H1 (cell line): ENCODE results near the gene CNIH1. TPM values are rescaled to one million over a fixed set of nuclear protein-coding genes. Genes with fewer than 3 reads are reported as not detected.

ENCODE experiments used
- CTCF ChIA-PET: fragments of 300-600 bp; sonication (Branson Sonifier 250); formaldehyde crosslinking; loops from one replicate; lab custom pipeline; 2021; ENCODE audit not compliant: partially characterized antibody; lab: Charles Lee
- POLR2A ChIA-PET: fragments of 300-600 bp; sonication (Branson Sonifier 250); formaldehyde crosslinking; loops from one replicate; lab custom pipeline; 2021; ENCODE audit warnings: inconsistent platforms; ENCODE audit not compliant: partially characterized antibody; lab: Charles Lee
- DNase-seq, 2 experiments: peaks; one replicate each; pipeline versions ENCODE4 v3.0.0 to v3.0.0-alpha.2; 2010 to 2022; ENCODE audit warnings: low spot score in 2 of 2, low read depth in 1 of 2, mixed read lengths in 1 of 2
- FAIRE-seq: peaks from 2 replicates; lab custom pipeline; 2011; peaks lifted over from hg19 to GRCh38; lab: Jason Lieb, UNC
- H2AFZ ChIP-seq: 2 replicates; pipeline ENCODE4 v1.8.1; 2012; ENCODE audit warnings: low read length, inconsistent platforms
- H2AK5ac ChIP-seq: 2 replicates; pipeline ENCODE4 v1.6.1; 2013; ENCODE audit warnings: low read depth, low read length
- H2BK120ac ChIP-seq: replicated peaks from 2 replicates; pipeline ENCODE3; 2013; ENCODE audit warnings: low read depth, low read length, inconsistent platforms
- H2BK12ac ChIP-seq: 2 replicates; pipeline ENCODE4 v1.6.1; 2013; ENCODE audit warnings: low read depth, low read length
- H2BK15ac ChIP-seq: 2 replicates; pipeline ENCODE4 v1.6.1; 2013; ENCODE audit warnings: low read length
- H2BK20ac ChIP-seq: 2 replicates; pipeline ENCODE4 v1.6.1; 2013; ENCODE audit warnings: low read length
- H2BK5ac ChIP-seq: 2 replicates; pipeline ENCODE4 v1.6.1; 2013; ENCODE audit warnings: low read depth, low read length
- H3K14ac ChIP-seq: 2 replicates; pipeline ENCODE4 v1.6.1; 2013; ENCODE audit warnings: inconsistent platforms; ENCODE audit not compliant: insufficient read length
- H3K18ac ChIP-seq: 2 replicates; pipeline ENCODE4 v1.6.1; 2013; ENCODE audit warnings: low read length; ENCODE audit errors: extremely low read depth
- H3K23ac ChIP-seq: 2 replicates; pipeline ENCODE4 v1.6.1; 2013; ENCODE audit warnings: inconsistent platforms; ENCODE audit not compliant: insufficient read length
- H3K23me2 ChIP-seq: 2 replicates; pipeline ENCODE4 v1.6.1; 2013; ENCODE audit warnings: low read depth, low read length
- H3K27ac ChIP-seq: 2 replicates; pipeline ENCODE4 v1.6.1; 2011; ENCODE audit warnings: low read depth, low read length, inconsistent platforms
- H3K27me3 ChIP-seq, 4 experiments: replicated peaks in 1 of 4; 1 replicate in 1 of 4; 2 replicates in 3 of 4; pipeline versions ENCODE4 v1.6.1 to v1.8.1; 2011 to 2013; ENCODE audit warnings: low read length in 3 of 4, mild to moderate bottlenecking in 3 of 4, inconsistent platforms in 2 of 4, mixed read lengths in 2 of 4, moderate library complexity in 1 of 4; ENCODE audit not compliant: control insufficient read depth in 3 of 4, insufficient read depth in 3 of 4; ENCODE audit errors: extremely low read depth in 1 of 4
- H3K36me3 ChIP-seq, 4 experiments: 2 replicates each; pipeline versions ENCODE4 v1.6.1 to v1.8.1; 2011 to 2013; ENCODE audit warnings: mild to moderate bottlenecking in 4 of 4, low read length in 3 of 4, moderate library complexity in 2 of 4, control low read depth in 1 of 4, inconsistent platforms in 1 of 4; ENCODE audit not compliant: insufficient read depth in 4 of 4, control insufficient read depth in 2 of 4
- H3K4ac ChIP-seq: replicated peaks from 2 replicates; pipeline ENCODE3; 2013; ENCODE audit warnings: low read length, low read depth, mixed read lengths, inconsistent platforms; ENCODE audit not compliant: insufficient read length
- H3K4me1 ChIP-seq, 4 experiments: replicated peaks in 1 of 4; 1 replicate in 1 of 4; 2 replicates in 3 of 4; pipeline versions ENCODE4 v1.6.1 to v1.8.1; 2011 to 2013; ENCODE audit warnings: low read length in 3 of 4, inconsistent platforms in 2 of 4, mixed read lengths in 1 of 4; ENCODE audit not compliant: insufficient read depth in 4 of 4, control insufficient read depth in 3 of 4
- H3K4me2 ChIP-seq, 2 experiments: 2 replicates each; pipeline versions ENCODE4 v1.6.1 to v1.8.1; 2011 to 2013; ENCODE audit warnings: low read depth in 2 of 2, low read length in 2 of 2, control low read depth in 1 of 2, inconsistent platforms in 1 of 2, mild to moderate bottlenecking in 1 of 2; ENCODE audit not compliant: insufficient read depth in 1 of 2
- H3K4me3 ChIP-seq, 4 experiments: fragments of 200-600, 300-600 bp in 1 of 4; sonication (generic), shearing (Covaris generic), sonication (Bioruptor Twin) in 1 of 4; 2 replicates each; pipeline versions ENCODE4 v1.5.1 to v1.8.1; 2011 to 2016; ENCODE audit warnings: low read length in 4 of 4, low read depth in 3 of 4, control low read depth in 2 of 4, inconsistent platforms in 2 of 4, mild to moderate bottlenecking in 2 of 4, mixed read lengths in 1 of 4, moderate library complexity in 1 of 4; ENCODE audit not compliant: insufficient read depth in 2 of 4; ENCODE audit errors: extremely low read depth in 1 of 4
- H3K56ac ChIP-seq: replicated peaks from 2 replicates; pipeline ENCODE3; 2013; ENCODE audit warnings: low read depth, mild to moderate bottlenecking, mixed read lengths, low read length, inconsistent platforms; ENCODE audit not compliant: insufficient read length
- H3K79me1 ChIP-seq: 2 replicates; pipeline ENCODE4 v1.6.1; 2013; ENCODE audit warnings: low read depth, low read length, control low read depth
- H3K79me2 ChIP-seq, 2 experiments: 2 replicates each; pipeline versions ENCODE4 v1.6.1 to v1.8.1; 2012 to 2013; ENCODE audit warnings: low read length in 2 of 2, mild to moderate bottlenecking in 2 of 2, inconsistent platforms in 1 of 2; ENCODE audit not compliant: insufficient read depth in 2 of 2, control insufficient read depth in 1 of 2
- H3K9ac ChIP-seq, 4 experiments: replicated peaks in 1 of 4; 1 replicate in 1 of 4; 2 replicates in 3 of 4; pipeline versions ENCODE4 v1.6.1 to v1.8.1; 2011 to 2013; ENCODE audit warnings: low read depth in 3 of 4, low read length in 3 of 4, control low read depth in 2 of 4, mild to moderate bottlenecking in 2 of 4, moderate library complexity in 2 of 4, inconsistent platforms in 1 of 4; ENCODE audit errors: extremely low read depth in 1 of 4
- H3K9me3 ChIP-seq, 2 experiments: 2 replicates each; pipeline versions ENCODE4 v1.6.1 to v1.8.1; 2012 to 2013; ENCODE audit warnings: mild to moderate bottlenecking in 2 of 2, moderate library complexity in 2 of 2, control low read depth in 1 of 2, inconsistent platforms in 1 of 2, low read depth in 1 of 2, low read length in 1 of 2, mixed read lengths in 1 of 2; ENCODE audit not compliant: insufficient read depth in 2 of 2
- H4K20me1 ChIP-seq, 2 experiments: replicated peaks in 1 of 2; 2 replicates each; pipeline versions ENCODE3 to v1.8.1; 2011 to 2013; ENCODE audit warnings: inconsistent platforms in 2 of 2, low read length in 2 of 2, mild to moderate bottlenecking in 1 of 2; ENCODE audit not compliant: insufficient read depth in 2 of 2, control insufficient read depth in 1 of 2
- H4K5ac ChIP-seq: 2 replicates; pipeline ENCODE4 v1.6.1; 2013; ENCODE audit warnings: low read length, low read depth, mixed read lengths, inconsistent platforms; ENCODE audit not compliant: insufficient read length
- H4K8ac ChIP-seq: 2 replicates; pipeline ENCODE4 v1.8.0; 2013; ENCODE audit warnings: mild to moderate bottlenecking, moderate library complexity, low read length, inconsistent platforms; ENCODE audit not compliant: insufficient read depth; ENCODE audit errors: extremely low read depth
- H4K91ac ChIP-seq: replicated peaks from 2 replicates; pipeline ENCODE3; 2013; ENCODE audit warnings: low read length, mixed read lengths, inconsistent platforms; ENCODE audit not compliant: insufficient read length
- CREB1 ChIP-seq: IDR thresholded peaks from 2 replicates; pipeline ENCODE4 v1.6.1; 2012; ENCODE audit warnings: inconsistent platforms
- CTCF ChIP-seq, 3 experiments: IDR thresholded peaks; 1 replicate in 2 of 3; 2 replicates in 1 of 3; pipeline versions ENCODE4 v1.5.1 to v1.6.1; 2011; ENCODE audit warnings: low read length in 3 of 3, mild to moderate bottlenecking in 3 of 3, inconsistent platforms in 2 of 3, low read depth in 1 of 3, moderate library complexity in 1 of 3; ENCODE audit not compliant: insufficient read depth in 1 of 3; ENCODE audit errors: control extremely low read depth in 1 of 3
- EP300 ChIP-seq, 2 experiments: IDR thresholded peaks; 1 replicate in 1 of 2; 2 replicates in 1 of 2; pipeline ENCODE4 v1.6.1; 2011 to 2012; ENCODE audit warnings: low read depth in 2 of 2, low read length in 2 of 2, mild to moderate bottlenecking in 2 of 2, borderline replicate concordance in 1 of 2, inconsistent platforms in 1 of 2, moderate library complexity in 1 of 2
- WGBS, 2 experiments: shearing (Covaris generic) in 1 of 2; methylation state at CpG; one replicate each; pipeline versions ENCODE4 v1.1.6 to v1.1.7; 2013 to 2015; ENCODE audit warnings: low lambda C conversion rate in 2 of 2, mixed read lengths in 2 of 2, inconsistent platforms in 1 of 2, low coverage in 1 of 2, missing lambda C conversion rate in 1 of 2; ENCODE audit not compliant: insufficient replicate concordance in 2 of 2, insufficient coverage in 1 of 2, insufficient read length in 1 of 2; ENCODE audit errors: extremely low coverage in 1 of 2, missing lambda C conversion rate in 1 of 2; 5-methylcytosine and 5-hydroxymethylcytosine counted together
- long read RNA-seq, 2 experiments: library from RNA in 1 of 2; library from capped mRNA in 1 of 2; stranded (forward); transcript quantifications; one replicate each; pipeline ENCODE4 v2.0.0, GENCODE V29; 2021; ENCODE audit warnings: inconsistent platforms in 1 of 2
- polyA minus RNA-seq, 3 experiments: library from RNA; depleted of rRNA, polyadenylated mRNA; stranded (reverse); fragments of >200 nt; gene quantifications; 1 replicate in 2 of 3; 2 replicates in 1 of 3; pipeline ENCODE4 v1.2.3, GENCODE V29; 2011
- polyA plus RNA-seq, 7 experiments: library from polyadenylated mRNA; depleted of rRNA in 3 of 7; stranded (reverse) in 5 of 7; unstranded in 2 of 7; fragments of >200 nt in 5 of 7; fragments of 200-250 nt in 2 of 7; gene quantifications; 1 replicate in 5 of 7; 2 replicates in 1 of 7; 4 replicates in 1 of 7; pipeline versions ENCODE4 v1.2.1 to v1.2.3, GENCODE V29; 2011 to 2013; ENCODE audit warnings: missing spikeins in 2 of 7, mixed read lengths in 2 of 7
- total RNA-seq: library from RNA; stranded (reverse); fragmentation: NEBNext Ultra II Directional; extraction: Animal tissue kit (Norgen Biotek cat#: 25700); gene quantifications from 2 replicates; pipeline ENCODE4 v1.2.1, GENCODE V29; 2021

The CNIH1 gene
- total RNA-seq: 118 and 119 TPM in 2 replicates
- polyA plus RNA-seq (2011; rRNA removed): 234 and 333 TPM in 2 replicates
- polyA plus RNA-seq (2011; cell fraction: cytosol; rRNA removed): 230 TPM
- polyA plus RNA-seq (2011; cell fraction: nucleus; rRNA removed): 84.1 TPM
- polyA plus RNA-seq (2012, experiment 1 of 2): 91.6 to 126 TPM (median 105 TPM) in 4 replicates
- polyA plus RNA-seq (2012, experiment 2 of 2): 33.4 TPM
- polyA plus RNA-seq (2013, experiment 1 of 2): 170 TPM
- 202 TPM for polyA plus RNA-seq (2013, experiment 2 of 2)
- 240 and 302 TPM in 2 replicates for polyA minus RNA-seq (2011; rRNA and poly(A)+ RNA removed)
- 110 TPM for polyA minus RNA-seq (2011; cell fraction: cytosol; rRNA and poly(A)+ RNA removed)
- polyA minus RNA-seq (2011; cell fraction: nucleus; rRNA and poly(A)+ RNA removed): 76.1 TPM
- long read RNA-seq, experiment 1, full-length matches to known transcripts: 145 of 197 reads
- long read RNA-seq, experiment 1, partial matches to known transcripts: 17 of 197 reads
- long read RNA-seq, experiment 1, other reads (novel, unspliced or antisense): 35 of 197 reads
- long read RNA-seq, experiment 2, full-length matches to known transcripts: 160 of 169 reads
- long read RNA-seq, experiment 2, partial matches to known transcripts: 3 of 169 reads
- long read RNA-seq, experiment 2, other reads (novel, unspliced or antisense): 6 of 169 reads

- Histone ChIP-seq H3K9me3 (no peaks in the 10 kb centered on the region), H3K4me2 (peak within 1 kb of the TSS; percentile 68 to 72), H2BK5ac (peak within 1 kb of the TSS; percentile 97), H2BK15ac (no peak within 1 kb of the TSS), H2BK12ac (no peak within 1 kb of the TSS), H3K79me1 (peaks cover 5% of the 10 kb centered on the region), H4K91ac (peak within 1 kb of the TSS; percentile 98), H3K4me3 (peak within 1 kb of the TSS; percentile 79 to 92 (median 85)), H2BK120ac (no peak within 1 kb of the TSS), H3K4me1 (peaks cover 0 to 9% (median 6%) of the 10 kb centered on the region in 4 experiments; a peak in 5 of 7 replicates), H3K4ac (no peak within 1 kb of the TSS), H3K18ac (peak within 1 kb of the TSS; percentile 88), H3K56ac (peak within 1 kb of the TSS; percentile 92), H2BK20ac (no peak within 1 kb of the TSS), H4K8ac (peak within 1 kb of the TSS; percentile 98), H3K23ac (no peak within 1 kb of the TSS), H3K79me2 (peaks cover 20 to 45% of the 10 kb centered on the region in 2 experiments), H3K36me3 (no peaks in the 10 kb centered on the region), H3K27me3 (no peaks in the 10 kb centered on the region), H3K14ac (no peak within 1 kb of the TSS), H2AK5ac (no peak within 1 kb of the TSS), H3K27ac (peak within 1 kb of the TSS; percentile 97), H4K5ac (peak within 1 kb of the TSS; percentile 98), H2AFZ (peak within 1 kb of the TSS; percentile 93), H3K9ac (peak within 1 kb of the TSS; percentile 88 to 95 (median 94)), H4K20me1 (peaks cover 2% of the 10 kb centered on the region in 2 experiments), H3K23me2 (no peaks in the 10 kb centered on the region; the same call in 1 of the 2 replicates)
- DNase-seq (peak; percentile 70 to 100), FAIRE-seq (no peak)
- ChIA-PET CTCF (interaction anchor here (0.6 to 3.2 kb wide), 15 partner anchors 9 to 1650 kb away, joined by 3 to 9 read pairs (median 3); partner anchors contain the start of genes CGRRF1, GMFB and GNPNAT1), POLR2A (interaction anchor here (1.0 to 1.7 kb wide), 8 partner anchors 9 to 74 kb away, joined by 3 to 5 read pairs (median 4); no protein-coding TSS in a partner anchor)
- 5% methylated on average over 78 of the region's 100 CpGs; no CpG with 5 or more reads in 1 of the 2 experiments for WGBS, 2 experiments
- TF ChIP-seq CTCF (IDR thresholded peaks at IDR 0.05; ENCODE audit: control extremely low read depth in 1 of 3, insufficient read depth in 1 of 3, low read depth in 1 of 3, low read length in 3 of 3) (peak; percentile 82 to 92 (median 86)), EP300 (IDR thresholded peaks at IDR 0.05; ENCODE audit: borderline replicate concordance in 1 of 2, low read depth in 2 of 2, low read length in 2 of 2) (0 out of 3 replicates have a peak, but pooled peaks of 1 of the 2 experiments have one; percentile 9), CREB1 (peak; percentile 5; the same call in 1 of the 2 replicates)
These were observed at the start of gene CNIH1 for GRCh38 chr14:54440873-54441868. Gene CNIH1, minus strand, starts transcription at chr14:54441374. Its CDS starts 47 bp downstream, at chr14:54441327.
